ENCODE measurements around the gene NFE2L3. TPM values are rescaled to one million over a fixed set of nuclear protein-coding genes. Genes with fewer than 3 reads are reported as not detected.
A peak's percentile ranks its signal among the peaks of the same experiment; 100 is the strongest.

The NFE2L3 gene
- total and polyA plus RNA-seq, 12 donors: 0.16 to 4.9 (median 0.83) TPM

DNA sequence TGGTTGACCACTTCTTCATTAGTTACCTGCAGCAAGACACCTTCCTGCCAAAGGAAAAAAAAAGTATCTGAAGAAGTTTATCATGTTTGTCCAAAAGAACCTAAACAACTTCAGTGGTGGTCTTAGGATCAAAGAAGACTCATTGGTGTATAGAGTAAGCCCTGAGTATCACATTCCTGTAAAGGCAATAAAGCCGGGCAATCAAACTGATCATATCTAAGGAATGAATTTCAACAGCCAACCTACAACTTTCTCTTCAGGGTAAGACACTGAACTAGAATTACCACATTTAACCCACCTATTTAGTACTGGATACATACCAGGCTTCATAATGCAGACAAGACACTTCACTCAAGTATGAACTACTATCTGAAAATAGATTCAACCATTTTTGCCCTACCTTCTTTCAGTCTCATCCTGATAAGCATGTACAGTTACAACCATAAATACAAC lies 38.4 kb downstream of the NFE2L3 start:
- Histone ChIP-seq H3K4me3 (no peak overlapping the region), H3K36me3 (replicated peaks in 1 of 2) (peaks cover 0 to 78% of the 10 kb centered on the region in 2 donors), H3K4me1 (replicated peaks in 1 of 2) (peaks cover 18 to 65% of the 10 kb centered on the region in 2 donors), H3K27me3 (no peaks in the 10 kb centered on the region), H3K27ac (no peak overlapping the region), H3K9me3 (replicated peaks in 1 of 3) (no peaks in the 10 kb centered on the region)
- TF ChIP-seq POLR2A (IDR thresholded peaks at IDR 0.05): no peak
- TF ChIP-seq, protein P1, sequence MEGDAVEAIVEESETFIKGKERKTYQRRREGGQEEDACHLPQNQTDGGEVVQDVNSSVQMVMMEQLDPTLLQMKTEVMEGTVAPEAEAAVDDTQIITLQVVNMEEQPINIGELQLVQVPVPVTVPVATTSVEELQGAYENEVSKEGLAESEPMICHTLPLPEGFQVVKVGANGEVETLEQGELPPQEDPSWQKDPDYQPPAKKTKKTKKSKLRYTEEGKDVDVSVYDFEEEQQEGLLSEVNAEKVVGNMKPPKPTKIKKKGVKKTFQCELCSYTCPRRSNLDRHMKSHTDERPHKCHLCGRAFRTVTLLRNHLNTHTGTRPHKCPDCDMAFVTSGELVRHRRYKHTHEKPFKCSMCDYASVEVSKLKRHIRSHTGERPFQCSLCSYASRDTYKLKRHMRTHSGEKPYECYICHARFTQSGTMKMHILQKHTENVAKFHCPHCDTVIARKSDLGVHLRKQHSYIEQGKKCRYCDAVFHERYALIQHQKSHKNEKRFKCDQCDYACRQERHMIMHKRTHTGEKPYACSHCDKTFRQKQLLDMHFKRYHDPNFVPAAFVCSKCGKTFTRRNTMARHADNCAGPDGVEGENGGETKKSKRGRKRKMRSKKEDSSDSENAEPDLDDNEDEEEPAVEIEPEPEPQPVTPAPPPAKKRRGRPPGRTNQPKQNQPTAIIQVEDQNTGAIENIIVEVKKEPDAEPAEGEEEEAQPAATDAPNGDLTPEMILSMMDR (IDR thresholded peaks at IDR 0.05): no peak
- DNase-seq: no peak
- intact Hi-C loops (cut with DNase I): no loop called here
- WGBS, 4 donors: 70 to 95% (median 89%) methylated on average over 1 of the region's 1 CpG

DNA sequence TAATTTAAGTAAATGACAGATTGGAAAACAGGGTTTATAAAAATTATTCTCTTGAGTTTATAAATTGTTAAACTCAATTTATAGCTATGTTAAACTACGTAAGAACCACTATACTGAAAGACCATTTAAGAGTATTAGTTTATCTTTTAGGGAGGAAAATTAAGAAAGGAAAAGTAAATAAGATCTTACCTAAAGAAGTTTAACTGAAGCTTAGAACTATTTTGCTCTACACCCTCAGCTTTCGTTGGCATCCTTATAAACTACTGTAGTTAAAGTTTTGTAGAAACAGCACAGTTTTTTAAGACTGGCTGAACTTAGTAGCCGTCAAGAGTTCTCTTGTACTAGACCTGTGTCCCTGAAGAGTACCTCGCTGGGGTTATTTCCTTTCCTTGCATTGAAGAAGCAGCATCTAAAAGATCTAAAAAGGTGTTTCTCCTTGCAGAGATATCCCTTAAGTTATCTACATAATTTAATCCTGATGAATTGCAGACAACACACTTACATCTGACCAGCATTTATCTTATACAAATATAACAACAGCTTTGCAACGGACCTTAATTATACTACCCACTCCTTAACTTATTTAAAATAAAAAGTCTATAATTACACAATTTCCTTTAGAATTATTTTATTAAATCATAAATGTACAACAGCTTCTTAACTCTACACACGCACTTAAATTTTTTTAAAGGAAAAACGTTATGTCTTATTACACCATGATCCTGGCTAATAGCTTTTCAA lies 39.4 kb downstream of the NFE2L3 start:
- DNase-seq: no peak
- TF ChIP-seq, protein P1 (IDR thresholded peaks at IDR 0.05): no peak
- no peak for TF ChIP-seq POLR2A (IDR thresholded peaks at IDR 0.05)
- Histone ChIP-seq H3K27ac (no peak overlapping the region), H3K4me3 (no peak overlapping the region), H3K36me3 (replicated peaks in 1 of 2) (peaks cover 0 to 87% of the 10 kb centered on the region in 2 donors), H3K27me3 (no peaks in the 10 kb centered on the region), H3K9me3 (replicated peaks in 1 of 3) (no peaks in the 10 kb centered on the region), H3K4me1 (replicated peaks in 1 of 2) (peaks cover 20 to 75% of the 10 kb centered on the region in 2 donors)
- WGBS, 4 donors: 73 to 81% (median 78%) methylated on average over 7 of the region's 7 CpGs
- intact Hi-C loops (cut with DNase I): no loop called here

DNA sequence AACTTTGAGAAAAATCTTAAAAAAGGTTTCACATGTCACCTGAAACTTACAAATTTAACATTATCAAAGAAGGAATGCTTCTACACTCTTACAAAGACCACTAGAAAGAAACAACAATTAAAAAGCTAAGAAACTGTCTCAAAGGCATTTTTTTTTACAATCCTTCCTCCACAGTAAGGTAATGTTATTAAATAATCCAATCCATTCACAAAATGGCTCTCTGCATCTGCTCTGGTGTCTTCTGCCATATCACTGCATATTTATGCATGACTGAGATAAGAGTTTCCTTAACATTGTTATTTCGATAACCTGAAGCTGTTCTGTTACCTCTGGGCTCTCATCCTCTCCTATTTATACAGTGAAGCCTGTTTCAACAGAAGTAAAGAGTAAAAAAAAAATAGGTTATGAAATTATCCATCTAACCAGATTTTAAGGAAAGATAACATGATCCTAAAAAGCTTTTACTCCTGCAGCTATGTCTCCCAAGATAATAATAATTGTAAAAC lies 40.0 kb downstream of the NFE2L3 start:
- H3K27ac ChIP-seq: no peak overlapping the region
- intact Hi-C loops (cut with DNase I): no loop called here
- DNase-seq: no peak
- H3K36me3 ChIP-seq (replicated peaks in 1 of 2): peaks cover 0 to 94% of the 10 kb centered on the region in 2 donors
- no peaks in the 10 kb centered on the region for H3K9me3 ChIP-seq (replicated peaks in 1 of 3)
- H3K4me3 ChIP-seq: no peak overlapping the region
- no peaks in the 10 kb centered on the region for H3K27me3 ChIP-seq
- peaks cover 26 to 80% of the 10 kb centered on the region in 2 donors for H3K4me1 ChIP-seq (replicated peaks in 1 of 2)
- TF ChIP-seq POLR2A (IDR thresholded peaks at IDR 0.05): peak in 1 of 2 donors; percentile 11
- TF ChIP-seq, protein P1 (IDR thresholded peaks at IDR 0.05): no peak
- 66 to 88% (median 74%) methylated on average over 1 of the region's 1 CpG for WGBS, 4 donors

DNA sequence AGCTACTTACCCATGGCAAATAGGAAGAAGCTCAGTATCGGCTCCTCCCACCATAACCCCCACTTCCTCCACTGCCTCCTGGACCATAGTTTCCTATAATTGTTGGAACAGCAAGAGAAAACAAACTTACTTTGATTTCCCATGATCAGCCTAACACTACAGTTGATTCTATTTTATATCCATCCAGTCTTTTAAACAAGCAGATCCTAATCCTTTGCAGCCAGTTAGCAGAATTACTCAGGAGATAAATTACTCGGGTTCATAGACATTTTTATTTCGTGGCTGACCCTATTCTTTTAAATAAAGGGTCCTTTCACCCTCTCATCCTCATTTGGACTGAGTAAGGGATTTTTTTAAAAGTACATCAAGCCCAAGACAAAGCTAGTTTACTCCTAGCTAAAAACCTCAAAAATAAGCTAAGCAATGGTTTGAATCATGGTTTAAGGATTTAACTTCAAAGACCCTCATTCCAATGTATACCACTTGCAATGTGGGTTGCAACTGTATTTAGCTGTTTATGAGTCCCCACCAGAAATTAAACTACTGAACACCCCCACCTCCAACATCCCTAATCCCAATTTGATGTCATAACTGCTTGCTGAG lies 40.6 kb downstream of the NFE2L3 start:
- H3K27me3 ChIP-seq: no peaks in the 10 kb centered on the region
- no peak overlapping the region for H3K27ac ChIP-seq
- H3K9me3 ChIP-seq (replicated peaks in 1 of 3): no peaks in the 10 kb centered on the region
- no peak for TF ChIP-seq POLR2A (IDR thresholded peaks at IDR 0.05)
- TF ChIP-seq, protein P1 (IDR thresholded peaks at IDR 0.05): no peak
- peaks cover 0 to 98% of the 10 kb centered on the region in 2 donors for H3K36me3 ChIP-seq (replicated peaks in 1 of 2)
- peaks cover 32 to 80% of the 10 kb centered on the region in 2 donors for H3K4me1 ChIP-seq (replicated peaks in 1 of 2)
- WGBS, 4 donors: 61 to 64% (median 63%) methylated on average over 3 of the region's 3 CpGs
- intact Hi-C loops (cut with DNase I): no loop called here
- DNase-seq: peak in 1 of 7 donors; percentile 48
- H3K4me3 ChIP-seq: no peak overlapping the region
